Measurements from ENCODE around the gene LTBR. TPM values are rescaled to one million over a fixed set of nuclear protein-coding genes. Genes with fewer than 3 reads are reported as not detected.

LTBR gene
- polyA plus RNA-seq, 1 donor from 2014 or later: not detected

DNA sequence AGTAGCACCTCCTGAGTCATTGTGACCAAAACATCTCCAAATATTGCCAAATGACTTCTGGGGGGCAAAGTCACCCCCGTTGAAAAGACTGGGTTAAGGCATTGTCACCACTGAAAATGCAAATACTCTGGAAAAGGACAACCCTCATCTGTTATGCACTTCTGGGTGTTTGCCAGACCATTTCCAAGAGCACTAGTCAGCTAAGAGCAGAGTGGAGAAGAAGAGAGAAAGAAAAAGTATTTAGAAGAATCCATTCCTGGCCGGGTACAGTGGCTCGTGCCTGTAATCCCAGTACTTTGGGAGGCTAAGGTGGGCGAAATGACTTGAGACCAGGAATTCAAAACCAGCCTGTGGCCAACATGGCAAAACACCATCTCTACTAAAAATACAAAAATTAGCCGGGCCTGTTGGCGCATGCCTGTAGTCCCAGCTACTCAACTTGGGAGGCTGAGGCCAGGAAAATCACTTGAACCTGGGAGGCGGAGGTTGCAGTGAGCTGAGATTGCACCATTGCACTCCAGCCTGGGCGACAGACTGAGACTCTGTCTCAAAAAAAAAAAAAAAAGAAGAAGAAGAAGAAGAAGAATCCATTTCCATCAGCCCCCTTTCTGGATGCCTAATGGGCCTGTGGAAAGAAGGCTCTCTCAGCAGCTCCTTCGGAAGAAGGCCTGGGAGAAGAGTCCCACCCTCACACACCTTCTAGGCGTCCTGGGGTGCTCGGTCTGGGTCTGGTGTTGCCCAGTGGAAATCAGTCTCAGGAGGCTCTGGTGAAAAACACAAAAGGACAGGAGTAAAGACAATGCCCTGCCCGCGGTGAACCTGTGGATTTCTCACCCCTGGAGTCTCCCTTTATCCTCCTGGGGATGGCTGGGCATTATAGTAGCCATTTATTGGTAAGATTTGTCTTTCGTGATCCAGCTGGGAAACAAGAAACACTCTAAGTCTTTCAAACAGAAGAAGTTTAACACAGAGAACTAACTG lies 3.5 kb upstream of the LTBR start:
- no peaks in the 10 kb centered on the region for H3K36me3 Mint-ChIP-seq
- H3K4me1 Mint-ChIP-seq: peaks cover 0 to 1% (median 0%) of the 10 kb centered on the region in 3 donors
- no peak overlapping the region for H3K27ac Mint-ChIP-seq
- no peak overlapping the region for H3K4me3 Mint-ChIP-seq
- peaks cover 48% of the 10 kb centered on the region for H3K27me3 Mint-ChIP-seq
- H3K9me3 Mint-ChIP-seq: no peaks in the 10 kb centered on the region

DNA sequence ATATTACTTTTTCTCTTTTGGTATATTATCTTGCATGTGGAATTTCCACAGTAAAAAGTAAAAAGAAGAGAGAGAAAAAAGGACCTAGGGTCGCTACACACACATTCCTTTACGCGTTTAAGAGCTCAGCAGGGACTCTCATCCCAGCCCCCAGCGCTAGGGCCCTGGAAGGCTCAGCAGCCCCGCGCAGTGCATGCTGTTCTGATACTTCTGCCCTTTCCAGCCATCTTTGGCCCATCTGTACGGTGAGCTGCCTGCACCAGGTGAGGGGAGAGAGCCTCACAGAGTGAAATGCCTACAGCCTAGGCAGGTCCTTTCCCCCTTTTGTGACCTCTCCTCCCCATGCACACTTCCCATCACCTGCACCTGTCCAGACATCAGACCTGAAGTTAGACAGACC lies 1.6 kb upstream of the LTBR start:
- H3K4me3 Mint-ChIP-seq: no peak overlapping the region
- no peaks in the 10 kb centered on the region for H3K36me3 Mint-ChIP-seq
- no peaks in the 10 kb centered on the region for H3K9me3 Mint-ChIP-seq
- no peak overlapping the region for H3K27ac Mint-ChIP-seq
- peaks cover 0 to 1% (median 0%) of the 10 kb centered on the region in 3 donors for H3K4me1 Mint-ChIP-seq
- peaks cover 44% of the 10 kb centered on the region for H3K27me3 Mint-ChIP-seq

DNA sequence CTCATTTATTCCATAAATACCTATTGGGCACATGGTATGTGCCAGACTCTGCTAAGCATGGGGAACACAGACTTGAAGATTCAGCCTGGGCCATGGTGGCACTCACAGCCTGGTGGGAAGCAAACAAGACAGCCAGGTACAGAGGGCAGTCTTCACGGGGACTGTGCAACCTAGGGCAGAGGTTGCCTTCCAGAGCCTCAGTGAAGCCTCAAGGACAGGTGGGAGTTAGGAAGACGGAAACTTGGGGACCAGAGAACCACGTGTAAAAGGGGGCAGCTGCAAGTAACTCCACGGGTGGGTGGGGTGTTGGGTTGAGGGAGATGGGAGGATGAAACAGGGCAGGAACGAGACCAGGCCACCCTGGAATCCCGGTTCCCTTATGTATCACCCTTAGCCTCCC lies 980 bp upstream of the LTBR start:
- Mint-ChIP-seq H3K27ac (no peak overlapping the region), H3K27me3 (peaks cover 46% of the 10 kb centered on the region), H3K4me3 (no peak overlapping the region), H3K36me3 (no peaks in the 10 kb centered on the region), H3K4me1 (peaks cover 0 to 1% (median 0%) of the 10 kb centered on the region in 3 donors), H3K9me3 (no peaks in the 10 kb centered on the region)

DNA sequence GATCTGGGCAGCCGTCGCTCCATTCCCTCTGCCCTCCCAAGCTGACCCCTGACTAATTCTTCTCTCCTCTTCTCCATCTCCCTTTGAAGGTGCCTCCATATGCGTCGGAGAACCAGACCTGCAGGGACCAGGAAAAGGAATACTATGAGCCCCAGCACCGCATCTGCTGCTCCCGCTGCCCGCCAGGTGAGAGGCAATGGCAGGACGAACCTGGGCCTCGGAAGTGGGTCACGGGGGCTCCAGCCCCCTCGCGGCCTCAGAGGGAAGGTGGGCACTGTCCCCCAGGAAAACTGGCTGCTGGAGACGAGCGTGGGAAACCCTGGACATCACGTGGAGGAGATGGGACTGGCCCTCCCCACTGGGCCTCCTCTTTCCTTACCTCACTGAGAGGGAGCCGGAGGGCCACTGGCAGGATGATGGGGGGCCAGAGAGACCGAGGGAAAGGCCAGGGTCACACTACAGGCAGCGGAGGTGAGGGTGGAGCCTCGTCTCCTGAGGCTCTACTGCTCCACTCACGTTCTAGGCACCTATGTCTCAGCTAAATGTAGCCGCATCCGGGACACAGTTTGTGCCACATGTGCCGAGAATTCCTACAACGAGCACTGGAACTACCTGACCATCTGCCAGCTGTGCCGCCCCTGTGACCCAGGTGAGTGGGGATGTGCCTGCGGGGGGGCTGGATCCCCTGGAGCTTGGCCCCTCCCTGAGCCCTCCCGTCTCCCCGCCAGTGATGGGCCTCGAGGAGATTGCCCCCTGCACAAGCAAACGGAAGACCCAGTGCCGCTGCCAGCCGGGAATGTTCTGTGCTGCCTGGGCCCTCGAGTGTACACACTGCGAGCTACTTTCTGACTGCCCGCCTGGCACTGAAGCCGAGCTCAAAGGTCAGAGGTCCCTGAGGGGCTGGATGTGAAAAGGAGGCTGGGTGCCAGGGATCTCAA lies 806 bp downstream of the LTBR start:
- Mint-ChIP-seq H3K9me3 (no peaks in the 10 kb centered on the region), H3K4me1 (peaks cover 0 to 1% (median 0%) of the 10 kb centered on the region in 3 donors), H3K27me3 (peaks cover 56% of the 10 kb centered on the region), H3K36me3 (no peaks in the 10 kb centered on the region), H3K4me3 (peak overlapping the region in 1 of 4 donors; percentile 45), H3K27ac (no peak overlapping the region)

DNA sequence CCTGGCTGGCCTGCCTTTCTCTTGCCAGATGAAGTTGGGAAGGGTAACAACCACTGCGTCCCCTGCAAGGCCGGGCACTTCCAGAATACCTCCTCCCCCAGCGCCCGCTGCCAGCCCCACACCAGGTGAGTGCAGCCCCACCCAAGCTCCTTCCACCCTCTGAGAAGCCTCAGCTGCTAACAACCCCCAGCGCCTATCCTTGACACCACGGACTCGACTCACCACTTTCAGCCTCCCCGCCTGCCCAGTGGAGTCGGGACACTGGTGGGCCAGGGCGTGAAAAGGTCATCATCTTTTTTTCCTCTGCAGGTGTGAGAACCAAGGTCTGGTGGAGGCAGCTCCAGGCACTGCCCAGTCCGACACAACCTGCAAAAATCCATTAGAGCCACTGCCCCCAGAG lies 2.1 kb downstream of the LTBR start:
- Mint-ChIP-seq H3K9me3 (no peaks in the 10 kb centered on the region), H3K36me3 (no peaks in the 10 kb centered on the region), H3K27ac (no peak overlapping the region), H3K27me3 (peaks cover 52% of the 10 kb centered on the region), H3K4me3 (no peak overlapping the region), H3K4me1 (peaks cover 0 to 1% (median 0%) of the 10 kb centered on the region in 3 donors)

DNA sequence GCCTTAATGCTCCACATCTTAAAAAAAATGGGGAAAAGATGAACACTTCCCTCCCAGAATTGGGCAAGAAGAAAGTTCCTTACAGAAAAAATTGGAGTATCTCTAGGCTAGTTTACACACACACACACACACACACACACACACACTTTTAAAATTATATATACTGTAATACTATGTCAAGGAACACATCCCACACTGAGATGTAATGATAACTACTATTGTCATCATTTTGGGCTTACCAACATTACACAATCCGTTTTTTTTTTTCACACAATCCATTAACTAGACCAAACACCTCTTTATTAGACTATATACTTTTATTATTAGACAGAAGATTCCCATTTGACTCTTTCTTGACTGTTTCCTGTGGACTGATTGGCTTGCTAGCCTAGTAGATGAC lies 2.5 kb downstream of the LTBR start:
- Mint-ChIP-seq H3K4me1 (peaks cover 0 to 1% (median 0%) of the 10 kb centered on the region in 3 donors), H3K36me3 (no peaks in the 10 kb centered on the region), H3K4me3 (no peak overlapping the region), H3K27me3 (peaks cover 48% of the 10 kb centered on the region), H3K9me3 (no peaks in the 10 kb centered on the region), H3K27ac (no peak overlapping the region)

DNA sequence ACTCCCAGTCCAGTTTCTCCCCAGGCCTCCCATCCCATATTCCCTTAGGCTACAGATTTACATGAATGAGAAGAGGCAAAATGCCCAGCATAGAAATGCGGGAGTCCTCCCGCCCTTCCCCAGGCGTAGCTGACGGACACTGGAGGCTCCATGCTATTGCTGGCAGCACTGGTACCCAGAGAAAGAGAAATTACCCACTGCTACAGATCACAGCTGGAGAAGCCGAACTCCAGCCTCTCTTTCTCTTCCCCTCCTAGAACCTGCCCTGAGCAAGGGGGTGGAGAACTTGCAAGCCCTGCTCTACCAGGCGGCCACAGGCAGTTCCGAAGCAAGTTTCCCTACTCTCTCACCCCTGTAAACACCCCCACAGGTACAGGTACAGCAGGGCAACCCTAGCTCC lies 3.6 kb downstream of the LTBR start:
- Mint-ChIP-seq H3K27ac (peak overlapping the region in 1 of 3 donors; percentile 47), H3K27me3 (peaks cover 40% of the 10 kb centered on the region)

DNA sequence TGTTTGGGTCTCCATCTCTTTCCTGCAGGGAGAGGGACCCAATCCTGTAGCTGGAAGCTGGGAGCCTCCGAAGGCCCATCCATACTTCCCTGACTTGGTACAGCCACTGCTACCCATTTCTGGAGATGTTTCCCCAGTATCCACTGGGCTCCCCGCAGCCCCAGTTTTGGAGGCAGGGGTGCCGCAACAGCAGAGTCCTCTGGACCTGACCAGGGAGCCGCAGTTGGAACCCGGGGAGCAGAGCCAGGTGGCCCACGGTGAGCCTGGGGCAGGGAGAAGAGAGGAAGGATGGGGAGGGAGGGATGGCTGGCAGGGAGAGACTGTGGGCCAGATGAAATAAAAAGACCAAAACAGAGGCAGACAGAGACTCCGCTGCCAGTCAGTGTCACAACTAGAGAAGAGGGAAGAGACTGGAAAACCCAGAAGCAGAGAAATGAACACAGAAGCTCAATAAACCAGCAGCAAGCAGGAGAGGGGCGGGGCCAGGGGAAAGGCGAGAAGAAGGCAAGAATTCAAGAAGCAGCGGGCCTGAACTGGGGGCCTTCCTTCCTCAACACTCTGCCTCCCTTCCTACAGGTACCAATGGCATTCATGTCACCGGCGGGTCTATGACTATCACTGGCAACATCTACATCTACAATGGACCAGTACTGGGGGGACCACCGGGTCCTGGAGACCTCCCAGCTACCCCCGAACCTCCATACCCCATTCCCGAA lies 6.3 kb downstream of the LTBR start:
- Mint-ChIP-seq H3K4me1 (no peaks in the 10 kb centered on the region), H3K27ac (no peak overlapping the region), H3K4me3 (no peak overlapping the region), H3K9me3 (no peaks in the 10 kb centered on the region), H3K36me3 (no peaks in the 10 kb centered on the region), H3K27me3 (peaks cover 21% of the 10 kb centered on the region)

More for the DNA sequence above, 3.6 kb downstream of the LTBR start:
- no peaks in the 10 kb centered on the region for H3K9me3 Mint-ChIP-seq
- H3K4me3 Mint-ChIP-seq: no peak overlapping the region
- H3K4me1 Mint-ChIP-seq: peaks cover 0 to 1% (median 0%) of the 10 kb centered on the region in 3 donors
- H3K36me3 Mint-ChIP-seq: no peaks in the 10 kb centered on the region

DNA sequence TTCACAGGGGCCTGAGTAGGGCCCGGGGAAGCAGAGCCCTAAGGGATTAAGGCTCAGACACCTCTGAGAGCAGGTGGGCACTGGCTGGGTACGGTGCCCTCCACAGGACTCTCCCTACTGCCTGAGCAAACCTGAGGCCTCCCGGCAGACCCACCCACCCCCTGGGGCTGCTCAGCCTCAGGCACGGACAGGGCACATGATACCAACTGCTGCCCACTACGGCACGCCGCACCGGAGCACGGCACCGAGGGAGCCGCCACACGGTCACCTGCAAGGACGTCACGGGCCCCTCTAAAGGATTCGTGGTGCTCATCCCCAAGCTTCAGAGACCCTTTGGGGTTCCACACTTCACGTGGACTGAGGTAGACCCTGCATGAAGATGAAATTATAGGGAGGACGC lies 7.1 kb downstream of the LTBR start:
- Mint-ChIP-seq H3K27ac (no peak overlapping the region), H3K4me1 (no peaks in the 10 kb centered on the region), H3K9me3 (no peaks in the 10 kb centered on the region), H3K36me3 (no peaks in the 10 kb centered on the region), H3K4me3 (no peak overlapping the region), H3K27me3 (peaks cover 18% of the 10 kb centered on the region)

DNA sequence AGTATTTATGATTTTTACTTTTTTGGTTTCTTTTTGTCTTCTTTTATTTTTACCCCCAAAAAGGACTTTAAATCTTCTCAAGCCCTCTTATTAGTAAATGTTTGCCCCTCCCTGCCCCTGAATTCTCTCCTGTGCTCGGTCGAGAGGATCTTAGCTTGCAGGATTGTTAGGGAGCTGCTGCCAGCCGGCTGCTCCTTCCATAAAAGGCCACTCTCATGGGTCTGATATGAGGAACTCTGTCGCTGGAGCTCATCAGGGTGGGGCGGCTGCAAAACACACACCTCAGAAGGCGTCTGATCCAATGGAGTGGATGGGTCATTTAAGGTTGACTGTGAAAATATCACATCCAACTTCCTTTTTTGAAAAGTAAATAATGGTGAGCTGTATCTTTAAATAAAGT lies 8.5 kb downstream of the LTBR start:
- H3K27me3 Mint-ChIP-seq: peaks cover 12% of the 10 kb centered on the region
- no peaks in the 10 kb centered on the region for H3K4me1 Mint-ChIP-seq
- peak overlapping the region in 1 of 3 donors; percentile 16 for H3K27ac Mint-ChIP-seq
- H3K4me3 Mint-ChIP-seq: no peak overlapping the region
- H3K9me3 Mint-ChIP-seq: no peaks in the 10 kb centered on the region
- no peaks in the 10 kb centered on the region for H3K36me3 Mint-ChIP-seq

DNA sequence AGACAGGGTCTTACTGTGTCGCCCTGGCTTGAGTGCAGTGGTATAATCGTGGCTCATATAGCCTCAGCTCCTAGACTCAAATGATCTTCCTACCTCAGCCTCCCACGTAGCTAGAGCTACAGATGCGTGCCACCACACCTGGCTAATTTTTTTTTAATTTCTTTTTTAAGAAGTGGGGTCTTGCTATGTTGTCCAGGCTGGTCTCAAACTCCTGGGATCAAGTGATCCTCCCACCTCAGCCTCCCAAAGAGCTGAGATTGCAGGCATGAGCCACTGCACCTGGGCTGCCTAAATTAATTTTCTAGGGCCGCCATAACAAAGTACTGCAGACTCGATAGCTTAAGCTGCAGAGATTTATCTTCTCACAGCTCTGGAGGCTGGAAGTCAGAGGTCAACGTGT lies 9.1 kb downstream of the LTBR start:
- no peaks in the 10 kb centered on the region for H3K9me3 Mint-ChIP-seq
- H3K4me3 Mint-ChIP-seq: no peak overlapping the region
- no peaks in the 10 kb centered on the region for H3K4me1 Mint-ChIP-seq
- peaks cover 9% of the 10 kb centered on the region for H3K27me3 Mint-ChIP-seq
- H3K27ac Mint-ChIP-seq: no peak overlapping the region
- H3K36me3 Mint-ChIP-seq: no peaks in the 10 kb centered on the region

DNA sequence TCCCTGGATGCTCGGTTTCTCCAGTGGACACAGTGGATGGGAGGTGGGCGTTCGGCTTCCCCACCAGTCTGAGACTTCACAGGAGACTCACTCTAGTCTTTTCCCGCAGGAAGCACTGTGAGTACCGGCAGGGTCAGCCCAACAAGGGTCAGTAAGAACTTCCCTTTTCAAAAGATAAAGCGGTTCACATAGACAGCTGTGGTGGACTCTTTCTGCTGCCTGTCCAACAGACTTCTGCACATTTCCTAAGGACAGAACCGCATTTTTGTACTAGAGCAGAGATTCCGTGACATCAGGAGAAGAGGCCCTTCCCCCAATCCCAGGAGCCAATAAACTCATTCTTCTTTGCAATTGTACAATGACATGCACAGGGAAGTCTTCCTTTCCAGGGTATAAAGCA lies 10.4 kb downstream of the LTBR start:
- Mint-ChIP-seq H3K9me3 (no peaks in the 10 kb centered on the region), H3K27me3 (no peaks in the 10 kb centered on the region), H3K4me3 (no peak overlapping the region), H3K36me3 (no peaks in the 10 kb centered on the region), H3K4me1 (no peaks in the 10 kb centered on the region), H3K27ac (no peak overlapping the region)

DNA sequence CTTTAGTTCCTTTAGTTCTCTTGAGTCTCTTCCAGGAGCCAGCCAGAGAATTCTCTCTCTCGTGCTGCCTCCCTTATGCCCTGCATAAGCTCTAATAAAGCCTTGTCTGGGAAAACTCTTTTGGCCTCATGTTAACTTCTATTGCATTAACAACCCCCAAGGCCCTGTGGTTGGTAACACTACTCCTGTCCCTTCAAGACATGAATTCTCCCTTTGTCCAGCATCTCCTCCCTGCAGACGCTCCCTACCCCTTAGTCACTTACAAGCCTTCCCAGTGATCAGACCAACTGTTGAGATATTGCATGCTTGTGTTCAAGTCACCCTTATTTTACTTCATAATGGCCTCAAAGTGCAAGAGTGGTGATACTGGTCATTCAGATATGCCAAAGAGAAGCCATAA lies 12.1 kb downstream of the LTBR start:
- H3K4me1 Mint-ChIP-seq: no peaks in the 10 kb centered on the region
- H3K36me3 Mint-ChIP-seq: no peaks in the 10 kb centered on the region
- H3K27me3 Mint-ChIP-seq: no peaks in the 10 kb centered on the region
- H3K27ac Mint-ChIP-seq: no peak overlapping the region
- H3K4me3 Mint-ChIP-seq: no peak overlapping the region
- H3K9me3 Mint-ChIP-seq: no peaks in the 10 kb centered on the region

DNA sequence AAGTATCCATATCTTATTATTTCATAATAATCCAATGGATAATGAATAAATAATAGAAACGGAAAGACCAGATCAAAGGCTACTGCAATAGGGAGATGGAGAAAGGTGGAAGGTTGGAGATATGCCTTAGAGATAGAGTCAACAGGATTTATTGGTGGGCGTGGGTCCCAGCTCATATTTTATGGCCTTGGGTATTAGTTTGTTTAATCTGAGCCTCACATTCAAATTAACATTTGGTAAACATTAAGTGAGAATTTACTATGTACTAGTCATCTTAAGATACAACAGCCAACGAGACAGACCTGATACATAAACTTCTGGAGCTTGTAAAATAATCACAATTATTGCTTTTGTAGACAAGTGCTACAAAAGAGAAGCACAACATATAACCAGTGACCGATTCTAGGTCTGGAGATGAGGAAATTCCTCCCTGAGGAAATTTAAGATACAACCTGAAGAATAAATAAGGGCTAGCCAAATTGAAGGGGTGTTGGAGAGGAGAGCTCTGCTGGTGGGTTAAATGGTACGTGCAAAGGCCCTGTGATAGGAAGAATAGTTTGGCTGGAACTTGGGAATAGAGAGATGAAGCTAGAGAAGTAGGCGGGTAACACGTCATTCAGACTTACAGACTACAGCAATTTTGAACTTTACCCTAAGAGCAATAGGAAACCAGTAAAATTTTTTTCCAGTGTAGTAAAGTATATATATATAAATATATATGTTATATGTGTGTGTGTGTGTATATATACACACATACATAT lies 16.1 kb downstream of the LTBR start:
- Mint-ChIP-seq H3K4me3 (no peak overlapping the region), H3K27ac (no peak overlapping the region), H3K36me3 (no peaks in the 10 kb centered on the region), H3K9me3 (no peaks in the 10 kb centered on the region), H3K4me1 (no peaks in the 10 kb centered on the region), H3K27me3 (no peaks in the 10 kb centered on the region)
